ENCODE data around the gene DNAJA4.
"Not testable (repeated sequence)": the region's sequence is repeated elsewhere in the genome, so short reads cannot be mapped to it uniquely, and the experiment has no call there.

The DNAJA4 gene

DNA sequence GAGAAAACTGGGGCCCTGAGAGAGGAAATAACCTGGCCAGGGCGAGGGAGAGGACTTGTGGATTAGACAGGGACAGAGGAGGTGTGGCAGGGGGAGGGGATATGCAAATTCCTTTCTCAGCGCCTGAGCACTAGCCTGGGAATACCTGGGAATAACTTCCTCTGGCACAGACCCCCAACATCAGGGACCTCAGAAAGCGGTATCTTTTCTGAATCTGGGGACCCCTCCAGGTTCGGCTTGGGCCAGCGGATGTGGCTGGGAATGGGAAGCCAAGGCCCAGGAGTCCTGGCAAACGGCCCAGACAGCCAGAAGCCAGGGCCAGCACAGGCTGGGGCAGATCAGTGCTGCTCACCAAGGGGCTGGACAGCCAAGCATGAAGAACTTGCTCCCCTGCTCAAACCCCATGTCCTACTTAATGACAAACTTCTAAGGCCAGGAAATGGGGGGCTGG is 20.8 kb upstream of the DNAJA4 start:
- DNase-seq (ENCODE audit: low read depth in 2 of 3, low spot score in 2 of 3) = no peak

DNA sequence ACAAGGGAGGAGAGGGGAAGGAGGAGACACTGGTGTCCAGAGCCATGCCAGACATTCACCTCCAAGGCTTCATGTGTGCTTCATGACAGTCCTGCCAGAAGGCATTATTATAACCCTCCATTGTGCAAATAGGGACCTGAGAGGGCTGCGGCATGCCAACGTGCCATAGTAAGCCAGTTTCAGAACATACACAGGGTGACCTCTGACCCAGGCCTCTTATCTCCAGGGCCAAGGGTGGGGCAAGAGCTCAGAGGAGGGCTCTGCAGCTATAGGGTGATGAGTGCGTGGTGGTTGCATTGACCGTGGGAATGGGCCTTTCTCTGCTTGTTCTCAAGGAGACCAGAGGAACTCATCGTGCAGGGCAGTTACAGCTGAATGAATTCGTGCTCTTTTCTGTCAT is 20.3 kb upstream of the DNAJA4 start:
- no peak for DNase-seq (ENCODE audit: low read depth in 2 of 3, low spot score in 2 of 3)

DNA sequence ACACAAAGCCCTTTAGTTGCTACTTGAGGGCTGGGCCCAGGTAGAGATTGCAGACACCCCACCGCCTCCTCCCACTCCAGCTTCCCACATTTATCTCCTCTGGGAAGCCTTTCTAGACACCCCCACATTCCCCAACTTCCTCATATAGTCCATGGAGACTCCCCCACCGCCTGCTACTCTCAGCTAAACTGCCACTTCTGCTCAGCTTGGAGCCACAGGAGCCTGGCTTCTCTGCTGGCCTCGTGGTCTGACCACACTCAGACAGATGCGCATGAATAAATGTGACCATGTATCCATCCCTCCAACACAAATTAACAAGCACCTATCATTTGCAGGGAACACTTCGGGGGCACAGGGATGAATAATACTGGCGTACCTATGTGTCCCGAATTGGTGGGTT is 19.5 kb upstream of the DNAJA4 start:
- DNase-seq (ENCODE audit: low read depth in 2 of 3, low spot score in 2 of 3) = no peak

DNA sequence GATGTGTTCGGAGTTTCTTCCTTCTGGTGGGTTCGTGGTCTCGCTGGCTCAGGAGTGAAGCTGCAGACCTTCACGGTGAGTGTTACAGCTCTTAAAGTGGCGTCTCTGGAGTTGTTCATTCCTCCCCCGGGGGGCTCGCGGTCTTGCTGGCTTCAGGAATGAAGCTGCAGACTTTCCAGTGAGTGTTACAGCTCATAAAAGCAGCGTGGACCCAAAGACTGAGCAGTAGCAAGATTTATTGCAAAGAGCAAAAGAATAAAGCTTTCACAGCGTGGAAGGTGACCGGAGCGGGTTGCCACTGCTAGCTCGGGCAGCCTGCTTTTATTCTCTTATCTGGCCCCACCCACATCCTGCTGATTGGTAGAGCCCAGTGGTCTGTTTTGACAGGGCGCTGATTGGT is 19.0 kb upstream of the DNAJA4 start:
- DNase-seq (ENCODE audit: low read depth in 2 of 3, low spot score in 2 of 3) = not testable (repeated sequence)

- not testable (repeated sequence) for DNase-seq (ENCODE audit: low read depth in 2 of 3, low spot score in 2 of 3)
Observed at GRCh38 chr15:78245976-78246620, 18.3 kb upstream of the DNAJA4 start.

GRCh38 chr15:78247911-78248310 is 16.5 kb upstream of the DNAJA4 start:
- DNase-seq (ENCODE audit: low read depth in 2 of 3, low spot score in 2 of 3) = no peak

GRCh38 chr15:78249131-78249530 is 15.2 kb upstream of the DNAJA4 start:
- DNase-seq (ENCODE audit: low read depth in 2 of 3, low spot score in 2 of 3) = no peak

DNA sequence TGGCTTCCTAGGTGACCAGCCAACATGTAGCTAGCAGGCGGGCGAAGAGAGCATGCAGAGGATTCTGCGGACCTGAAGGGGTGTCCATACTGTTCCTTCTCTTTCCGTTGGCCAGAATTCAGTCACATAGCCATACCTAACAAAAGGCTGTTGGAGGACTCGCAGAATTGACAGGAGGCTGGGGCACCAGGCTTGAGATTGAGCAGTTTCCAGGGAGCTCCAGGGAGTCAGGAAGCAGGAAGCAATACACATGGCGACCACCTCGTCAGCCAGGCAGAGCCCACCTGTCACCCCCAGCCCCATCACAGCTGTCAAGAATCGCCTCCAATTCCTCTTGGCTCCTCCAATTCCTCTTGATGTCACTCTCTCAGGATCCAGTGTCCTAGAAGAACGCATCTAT is 13.2 kb upstream of the DNAJA4 start:
- DNase-seq (ENCODE audit: low read depth in 2 of 3, low spot score in 2 of 3) = no peak

DNA sequence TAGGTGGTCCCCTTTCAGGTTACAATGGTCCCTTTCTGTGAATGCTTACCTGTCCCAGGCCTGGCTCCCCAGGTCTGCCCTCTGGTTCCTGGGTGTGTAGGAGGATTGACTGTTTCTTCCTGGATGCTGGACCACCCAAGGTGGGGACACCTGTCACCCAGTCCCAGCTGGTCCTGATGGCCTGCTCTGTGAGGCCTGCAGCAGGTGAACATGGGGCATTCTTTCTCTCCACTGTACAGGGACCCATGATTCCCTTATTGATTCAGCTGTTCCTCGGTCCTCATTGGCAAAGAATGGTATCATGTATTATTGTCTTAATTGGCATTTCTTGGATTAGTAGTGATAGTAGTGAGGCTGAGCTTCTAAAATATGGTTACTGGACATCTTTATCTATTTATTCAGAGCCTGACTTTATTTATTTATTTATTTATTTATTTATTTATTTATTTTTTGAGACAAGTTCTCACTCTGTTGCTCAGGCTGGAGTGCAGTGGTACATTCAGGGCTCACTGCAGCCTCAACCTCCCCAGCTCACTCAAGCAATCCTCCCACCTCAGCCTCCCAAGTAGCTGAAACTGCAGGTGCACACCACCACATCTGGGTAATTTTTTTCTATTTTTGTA is 8.8 kb upstream of the DNAJA4 start:
- DNase-seq (ENCODE audit: low read depth in 2 of 3, low spot score in 2 of 3) = no peak

- DNase-seq (ENCODE audit: low read depth in 2 of 3, low spot score in 2 of 3) = no peak
Observed at GRCh38 chr15:78256044-78256437, 8.3 kb upstream of the DNAJA4 start.

DNA sequence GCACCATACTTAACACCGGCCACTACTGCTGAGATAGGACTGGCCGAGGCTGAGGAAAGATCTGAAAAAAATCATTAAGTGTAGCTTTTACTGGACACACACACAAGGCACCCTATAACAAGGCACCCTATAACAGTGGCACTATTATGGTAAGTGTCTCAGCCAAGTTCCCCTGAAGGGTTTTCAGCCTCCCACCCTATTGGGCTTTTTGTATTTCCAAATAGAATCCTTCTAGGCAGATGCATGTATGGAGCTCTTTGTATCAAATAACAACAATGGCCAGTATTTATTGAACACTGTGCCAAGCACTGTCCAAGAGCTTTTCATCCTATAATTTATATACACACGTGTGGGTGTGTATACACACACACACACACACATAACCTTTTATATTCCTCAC is 6.7 kb upstream of the DNAJA4 start:
- DNase-seq (ENCODE audit: low read depth in 2 of 3, low spot score in 2 of 3) = no peak

DNA sequence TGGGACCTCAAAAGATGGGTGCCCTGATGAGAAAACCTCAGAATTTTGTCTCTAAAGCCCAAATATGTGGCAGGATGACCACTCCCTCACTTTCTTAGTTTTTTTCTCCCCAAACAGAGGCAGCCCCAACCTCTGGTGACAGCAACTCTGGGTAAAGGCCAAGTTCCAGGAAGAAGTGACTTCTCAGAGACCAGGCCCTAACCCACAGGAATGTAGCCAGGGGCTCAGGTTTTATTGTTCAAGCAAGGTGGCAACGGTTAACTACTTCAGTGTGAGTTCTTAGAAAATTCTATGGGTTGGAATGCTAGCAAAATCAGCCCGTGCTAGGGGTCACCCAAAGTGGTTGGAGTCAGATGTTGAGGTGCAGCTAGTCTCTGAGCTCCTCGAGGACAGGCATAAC is 5.1 kb upstream of the DNAJA4 start:
- DNase-seq (ENCODE audit: low read depth in 2 of 3, low spot score in 2 of 3) = no peak

DNA sequence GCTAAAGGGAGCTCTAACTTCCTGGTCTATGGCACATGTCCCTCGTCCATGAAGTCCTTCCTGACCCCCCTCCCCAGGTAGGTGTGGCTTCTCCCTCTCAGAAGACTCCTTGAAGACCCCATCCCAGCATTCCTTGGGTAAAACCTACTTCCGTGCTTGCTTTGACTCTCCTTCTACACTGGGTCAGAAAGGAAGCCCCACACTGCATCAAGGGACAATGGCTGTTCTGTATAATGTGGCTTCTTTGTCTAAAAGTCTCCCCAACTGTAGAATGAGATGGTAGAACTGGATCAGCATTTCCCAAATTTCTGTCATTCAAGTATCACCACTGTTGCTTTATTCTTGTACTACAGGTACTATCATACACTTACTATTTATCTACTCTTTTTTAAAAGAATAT is 3.9 kb upstream of the DNAJA4 start:
- no peak for DNase-seq (ENCODE audit: low read depth in 2 of 3, low spot score in 2 of 3)

- no peak for DNase-seq (ENCODE audit: low read depth in 2 of 3, low spot score in 2 of 3)
Observed at GRCh38 chr15:78261062-78261461, 3.3 kb upstream of the DNAJA4 start.

DNA sequence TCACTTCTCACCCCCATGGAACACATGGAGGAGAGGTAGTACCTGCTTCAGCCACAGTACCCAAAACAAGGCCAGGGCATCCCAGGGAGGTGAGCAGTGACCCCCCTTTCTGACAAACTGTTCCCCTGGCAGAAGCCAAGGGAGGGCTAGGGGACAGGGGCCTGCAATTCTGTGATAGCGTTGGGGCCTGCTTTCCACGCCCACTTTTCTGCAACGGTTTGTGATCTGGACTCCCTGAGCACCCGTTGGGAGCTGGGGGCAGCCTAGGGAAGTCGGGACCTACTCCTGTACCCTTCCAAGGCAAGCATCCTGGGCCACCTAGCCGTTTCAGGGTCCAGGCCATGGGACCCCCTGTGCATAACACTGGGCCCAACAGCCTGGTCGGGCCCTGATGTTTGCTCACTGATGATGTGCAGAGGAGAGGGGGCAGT is 996 bp upstream of the DNAJA4 start:
- DNase-seq (ENCODE audit: low read depth in 2 of 3, low spot score in 2 of 3) = no peak

GRCh38 chr15:78263907-78264303 is 457 bp upstream of the DNAJA4 start:
- no peak for DNase-seq (ENCODE audit: low read depth in 2 of 3, low spot score in 2 of 3)

DNA sequence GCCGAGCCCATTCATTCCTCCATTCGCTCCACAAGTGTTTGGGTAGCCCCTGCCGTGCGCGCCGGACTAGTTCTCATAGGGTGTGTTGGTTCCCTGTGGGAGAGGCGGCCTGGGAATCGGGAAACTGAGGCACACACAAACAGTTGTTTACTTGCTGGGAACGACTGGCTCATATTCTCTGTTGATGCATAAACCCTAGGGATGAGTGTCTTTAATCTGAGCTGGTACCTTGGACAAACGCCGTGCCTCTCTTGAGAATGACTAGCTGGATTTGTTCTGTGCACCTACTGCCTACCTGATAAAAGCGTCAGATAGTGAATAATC is 737 bp downstream of the DNAJA4 start:
- no peak for DNase-seq (ENCODE audit: low read depth in 2 of 3, low spot score in 2 of 3)

DNA sequence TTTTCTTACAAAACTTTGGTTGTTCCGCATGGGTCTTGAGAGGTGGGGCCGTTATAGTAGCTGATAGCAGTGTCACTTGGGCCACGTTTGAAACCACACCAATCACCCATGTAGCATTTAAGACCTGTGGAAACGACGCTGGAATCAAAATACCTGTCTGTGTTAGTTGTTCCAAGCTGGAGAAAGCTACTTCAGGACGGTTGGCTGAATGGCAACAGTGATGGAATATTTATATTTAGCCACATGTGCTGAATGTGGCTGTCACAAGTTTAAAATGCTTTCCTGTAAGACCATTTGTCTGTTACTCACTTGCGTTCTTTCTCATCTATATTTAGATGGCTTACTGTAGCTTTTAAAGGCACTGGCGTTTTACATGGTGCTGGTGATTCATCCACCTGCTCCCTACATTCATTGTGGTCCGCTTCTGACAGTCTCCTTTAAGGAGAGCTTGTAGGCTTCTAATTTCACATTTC is 1.4 kb downstream of the DNAJA4 start:
- DNase-seq (ENCODE audit: low read depth in 2 of 3, low spot score in 2 of 3) = no peak

GRCh38 chr15:78266229-78266628 is 1.9 kb downstream of the DNAJA4 start:
- no peak for DNase-seq (ENCODE audit: low read depth in 2 of 3, low spot score in 2 of 3)

GRCh38 chr15:78266806-78267205 is 2.4 kb downstream of the DNAJA4 start:
- DNase-seq (ENCODE audit: low read depth in 2 of 3, low spot score in 2 of 3) = no peak

- DNase-seq (ENCODE audit: low read depth in 2 of 3, low spot score in 2 of 3) = no peak
Observed at GRCh38 chr15:78272316-78272715, 8.0 kb downstream of the DNAJA4 start.

DNA sequence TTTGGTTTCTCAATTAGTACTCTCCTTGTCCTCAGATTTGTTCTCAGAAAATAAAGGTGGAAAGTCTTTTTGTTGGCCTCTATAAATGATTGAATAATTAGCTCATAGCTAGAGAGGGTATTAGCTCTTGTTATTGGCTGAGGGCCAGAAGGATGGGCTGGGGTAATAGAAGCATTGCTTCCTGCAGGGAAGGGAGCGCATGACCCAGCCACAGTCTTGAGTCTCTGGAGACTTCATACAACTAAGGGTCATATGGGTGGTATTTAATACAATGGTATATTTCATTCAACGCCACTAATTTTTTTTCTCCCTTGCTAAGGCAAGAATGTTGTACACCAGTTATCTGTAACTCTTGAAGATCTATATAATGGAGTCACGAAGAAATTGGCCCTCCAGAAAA is 8.4 kb downstream of the DNAJA4 start:
- DNase-seq (ENCODE audit: low read depth in 2 of 3, low spot score in 2 of 3) = no peak

GRCh38 chr15:78274994-78275393 is 10.6 kb downstream of the DNAJA4 start:
- no peak for DNase-seq (ENCODE audit: low read depth in 2 of 3, low spot score in 2 of 3)
